ENCODE data around the gene DHX15. TPM values are rescaled to one million over a fixed set of nuclear protein-coding genes. Genes with fewer than 3 reads are reported as not detected.

DHX15 gene
- total and polyA plus RNA-seq, 2 of the 13 experiments (the other 11 are each of a cell fraction or from before 2014, with no cell fraction given) = 92.9 to 165 TPM

GRCh38 chr4:24510091-24510490 lies 74.3 kb downstream of the DHX15 start:
- BruUV-seq (replicated peaks) = no TSS peak
- H4K20me1 ChIP-seq (ENCODE audit: insufficient read depth, low read length) = no peaks in the 10 kb centered on the region
- H2AFZ ChIP-seq (ENCODE audit: low read length) = no peak overlapping the region
- no peak overlapping the region for H3K4me3 ChIP-seq (replicated peaks in 1 of 3; ENCODE audit: insufficient read depth in 1 of 3, low read depth in 2 of 3, low read length in 3 of 3)
- no peaks in the 10 kb centered on the region for H3K36me3 ChIP-seq (replicated peaks in 1 of 2; ENCODE audit: control insufficient read depth in 1 of 2, insufficient read depth in 2 of 2, low read length in 2 of 2)
- POLR2A ChIA-PET = no interaction called here
- intact Hi-C loops (cut with micrococcal nuclease; ENCODE audit: unreplicated experiment) = no loop called here
- in situ Hi-C loops (cut with HindIII; ENCODE audit: extremely low pct_ligation_motif_present, low pct_unique_long_range_greater_than_20kb) = no loop called here
- CTCF ChIA-PET (ENCODE audit: low intra/inter-chr PET ratio, low total read pairs) = no interaction called here
- H3K4me1 ChIP-seq (ENCODE audit: insufficient read depth, low read length) = no peaks in the 10 kb centered on the region
- H3K27ac ChIP-seq (ENCODE audit: extremely low read length, insufficient read depth, low read length) = no peak overlapping the region
- no peak for DNase-seq (ENCODE audit: low spot score)
- no peak overlapping the region for H3K9ac ChIP-seq (ENCODE audit: insufficient read depth, low read depth, low read length)
- no peak for FAIRE-seq
- no peak for TF ChIP-seq ZBTB26 (CRISPR knock-in tag; IDR thresholded peaks at IDR 0.05; ENCODE audit: borderline replicate concordance)
- TF ChIP-seq PITX1 (CRISPR knock-in tag; IDR thresholded peaks at IDR 0.05) = no peak
- TF ChIP-seq ZBTB21 (CRISPR knock-in tag; IDR thresholded peaks at IDR 0.05) = no peak
- no peak for TF ChIP-seq ZIK1 (CRISPR knock-in tag; IDR thresholded peaks at IDR 0.05; ENCODE audit: borderline replicate concordance, low read depth)
- no peak for TF ChIP-seq GABPB1 (CRISPR knock-in tag; IDR thresholded peaks at IDR 0.05)
- TF ChIP-seq AHR (CRISPR knock-in tag; IDR thresholded peaks at IDR 0.05) = no peak
- TF ChIP-seq U2AF2 (IDR thresholded peaks at IDR 0.05; ENCODE audit: low read depth, low read length) = no peak
- ATAC-seq = no peak
- H3K79me2 ChIP-seq (ENCODE audit: insufficient read depth, low read length) = no peaks in the 10 kb centered on the region
- WGBS (ENCODE audit: low lambda C conversion rate) = 97% methylated on average over 5 of the region's 5 CpGs
- no peaks in the 10 kb centered on the region for H3K9me3 ChIP-seq (ENCODE audit: low read length)
- H3K27me3 ChIP-seq (ENCODE audit: control insufficient read depth in 1 of 2, insufficient read depth in 2 of 2, low read length in 2 of 2) = no peaks in the 10 kb centered on the region
- no peak overlapping the region for H3K4me2 ChIP-seq (ENCODE audit: low read depth, low read length)

- H3K27me3 ChIP-seq (ENCODE audit: control insufficient read depth in 1 of 2, insufficient read depth in 2 of 2, low read length in 2 of 2) = no peaks in the 10 kb centered on the region
- no peaks in the 10 kb centered on the region for H3K79me2 ChIP-seq (ENCODE audit: insufficient read depth, low read length)
- CTCF ChIA-PET (ENCODE audit: low intra/inter-chr PET ratio, low total read pairs) = no interaction called here
- H3K36me3 ChIP-seq (replicated peaks in 1 of 2; ENCODE audit: control insufficient read depth in 1 of 2, insufficient read depth in 2 of 2, low read length in 2 of 2) = no peaks in the 10 kb centered on the region
- H3K4me2 ChIP-seq (ENCODE audit: low read depth, low read length) = no peak overlapping the region
- H4K20me1 ChIP-seq (ENCODE audit: insufficient read depth, low read length) = no peaks in the 10 kb centered on the region
- no peaks in the 10 kb centered on the region for H3K9me3 ChIP-seq (ENCODE audit: low read length)
- POLR2A ChIA-PET = no interaction called here
- no peak overlapping the region for H3K4me3 ChIP-seq (replicated peaks in 1 of 3; ENCODE audit: insufficient read depth in 1 of 3, low read depth in 2 of 3, low read length in 3 of 3)
- in situ Hi-C loops (cut with HindIII; ENCODE audit: extremely low pct_ligation_motif_present, low pct_unique_long_range_greater_than_20kb) (no loop called here), intact Hi-C loops (cut with micrococcal nuclease; ENCODE audit: unreplicated experiment) (no loop called here)
- no peak for DNase-seq (ENCODE audit: low spot score)
- H2AFZ ChIP-seq (ENCODE audit: low read length) = no peak overlapping the region
- FAIRE-seq = no peak
- no peak overlapping the region for H3K9ac ChIP-seq (ENCODE audit: insufficient read depth, low read depth, low read length)
- WGBS (ENCODE audit: low lambda C conversion rate) = 95% methylated on average over 2 of the region's 2 CpGs
- no peak for ATAC-seq
- no TSS peak for BruUV-seq (replicated peaks)
- no peak overlapping the region for H3K27ac ChIP-seq (ENCODE audit: extremely low read length, insufficient read depth, low read length)
- H3K4me1 ChIP-seq (ENCODE audit: insufficient read depth, low read length) = no peaks in the 10 kb centered on the region
- TF ChIP-seq ZFP36L2 (CRISPR knock-in tag; IDR thresholded peaks at IDR 0.05) (no peak), KLF16 (CRISPR knock-in tag; IDR thresholded peaks at IDR 0.05) (no peak), ZBTB7B (CRISPR knock-in tag; IDR thresholded peaks at IDR 0.05) (no peak), KDM1A (CRISPR knock-in tag; IDR thresholded peaks at IDR 0.05) (no peak), ZNF7 (CRISPR knock-in tag; IDR thresholded peaks at IDR 0.05) (no peak), CHD2 (IDR thresholded peaks at IDR 0.05; ENCODE audit: low read depth, low read length) (no peak), SOX6 (IDR thresholded peaks at IDR 0.05) (no peak), SOX6 (CRISPR knock-in tag; IDR thresholded peaks at IDR 0.05) (no peak), CHD4 (IDR thresholded peaks at IDR 0.05; ENCODE audit: borderline replicate concordance, low read length) (no peak), HNRNPL (IDR thresholded peaks at IDR 0.05; ENCODE audit: low read depth, low read length) (no peak), ZNF546 (CRISPR knock-in tag; conservative IDR thresholded peaks at IDR 0.05) (no peak), CCDC6 (CRISPR knock-in tag; IDR thresholded peaks at IDR 0.05) (no peak), ATF4 (CRISPR knock-in tag; IDR thresholded peaks at IDR 0.05) (no peak), KMT2A (CRISPR knock-in tag; IDR thresholded peaks at IDR 0.05) (no peak)
These were observed 75.8 kb downstream of the DHX15 start for GRCh38 chr4:24508541-24508940.

Measured in HepG2 (cell line).